Tibial nerve (tissue), 4 donors: ENCODE results near the gene CUX1. TPM values are rescaled to one million over a fixed set of nuclear protein-coding genes. Genes with fewer than 3 reads are reported as not detected.

Experiments used
- DNase-seq, 2 donors: peaks; one replicate each; pipeline ENCODE4 v3.0.0-alpha.2; 2019; ENCODE audit warnings: low spot score in 2 of 2
- H3K27ac ChIP-seq, 4 donors: fragments of 200-600 bp; sonication (generic) in 3 of 4; one replicate each; pipeline ENCODE4 v1.5.1; 2017 to 2019; ENCODE audit warnings: mild to moderate bottlenecking in 1 of 4
- H3K27me3 ChIP-seq, 2 donors: fragments of 200-600 bp; sonication (generic) in 1 of 2; one replicate each; pipeline versions ENCODE4 v1.5.1 to v1.6.0; 2017 to 2019
- H3K36me3 ChIP-seq, 3 donors: fragments of 200-600 bp; sonication (generic); one replicate each; pipeline ENCODE4 v1.5.1; 2018 to 2019
- H3K4me1 ChIP-seq, 4 donors: fragments of 200-600 bp; sonication (generic) in 3 of 4; one replicate each; pipeline ENCODE4 v1.5.1; 2017 to 2019
- H3K4me3 ChIP-seq, 4 donors: fragments of 200-600 bp; sonication (generic) in 3 of 4; one replicate each; pipeline ENCODE4 v1.5.1; 2017 to 2019; ENCODE audit warnings: mild to moderate bottlenecking in 1 of 4, moderate library complexity in 1 of 4
- H3K9me3 ChIP-seq, 4 donors: fragments of 200-600 bp; sonication (generic) in 3 of 4; one replicate each; pipeline ENCODE4 v1.5.1; 2017 to 2019
- EP300 ChIP-seq, 2 donors: sonication (generic); formaldehyde crosslinking; IDR thresholded peaks; one replicate each; pipeline ENCODE4 v1.6.1; 2017; ENCODE audit warnings: antibody characterized with exemption in 2 of 2, mild to moderate bottlenecking in 1 of 2
- POLR2A ChIP-seq, 2 donors: fragments of 450-650 bp; IDR thresholded peaks; one replicate each; pipeline ENCODE4 v1.6.1; 2017; ENCODE audit warnings: antibody characterized with exemption in 2 of 2, mild to moderate bottlenecking in 2 of 2, moderate library complexity in 2 of 2
- WGBS, 2 donors: methylation state at CpG; one replicate each; pipeline ENCODE4 v1.1.5; 2018; 5-methylcytosine and 5-hydroxymethylcytosine counted together
- total RNA-seq, 4 donors: library from RNA; depleted of rRNA; stranded (reverse); fragments of >200 nt; gene quantifications; one replicate each; pipeline ENCODE4 v1.1.0, GENCODE V29; 2016
- TF ChIP-seq, protein P1 (sequence below), 5 experiments: fragments of 200-600 bp in 3 of 5; fragments of 450-650 bp in 2 of 5; sonication (generic) in 3 of 5; IDR thresholded peaks; one replicate each; pipeline ENCODE4 v1.5.1; 2016 to 2019; ENCODE audit warnings: antibody characterized with exemption in 5 of 5, mild to moderate bottlenecking in 3 of 5, moderate library complexity in 2 of 5

Gene CUX1
- total RNA-seq, 4 donors from 2014 or later, result 74.5 to 104 (median 84.3) TPM

GRCh38 chr7:101860316-101861217, 43.1 kb downstream of the CUX1 start:
- Histone ChIP-seq H3K27ac (peak overlapping the region in 3 of 4 donors; percentile 55 to 90 (median 83)), H3K4me3 (no peak overlapping the region), H3K27me3 (no peaks in the 10 kb centered on the region), H3K36me3 (no peaks in the 10 kb centered on the region), H3K4me1 (peaks cover 0 to 59% (median 28%) of the 10 kb centered on the region in 4 donors), H3K9me3 (no peaks in the 10 kb centered on the region)
- no peak for TF ChIP-seq POLR2A (IDR thresholded peaks at IDR 0.05)
- no peak for TF ChIP-seq EP300 (IDR thresholded peaks at IDR 0.05)
- TF ChIP-seq, protein P1, sequence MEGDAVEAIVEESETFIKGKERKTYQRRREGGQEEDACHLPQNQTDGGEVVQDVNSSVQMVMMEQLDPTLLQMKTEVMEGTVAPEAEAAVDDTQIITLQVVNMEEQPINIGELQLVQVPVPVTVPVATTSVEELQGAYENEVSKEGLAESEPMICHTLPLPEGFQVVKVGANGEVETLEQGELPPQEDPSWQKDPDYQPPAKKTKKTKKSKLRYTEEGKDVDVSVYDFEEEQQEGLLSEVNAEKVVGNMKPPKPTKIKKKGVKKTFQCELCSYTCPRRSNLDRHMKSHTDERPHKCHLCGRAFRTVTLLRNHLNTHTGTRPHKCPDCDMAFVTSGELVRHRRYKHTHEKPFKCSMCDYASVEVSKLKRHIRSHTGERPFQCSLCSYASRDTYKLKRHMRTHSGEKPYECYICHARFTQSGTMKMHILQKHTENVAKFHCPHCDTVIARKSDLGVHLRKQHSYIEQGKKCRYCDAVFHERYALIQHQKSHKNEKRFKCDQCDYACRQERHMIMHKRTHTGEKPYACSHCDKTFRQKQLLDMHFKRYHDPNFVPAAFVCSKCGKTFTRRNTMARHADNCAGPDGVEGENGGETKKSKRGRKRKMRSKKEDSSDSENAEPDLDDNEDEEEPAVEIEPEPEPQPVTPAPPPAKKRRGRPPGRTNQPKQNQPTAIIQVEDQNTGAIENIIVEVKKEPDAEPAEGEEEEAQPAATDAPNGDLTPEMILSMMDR (IDR thresholded peaks at IDR 0.05), result no peak
- 85 to 86% methylated on average over 11 of the region's 11 CpGs for WGBS, 2 donors
- no peak for DNase-seq

DNA sequence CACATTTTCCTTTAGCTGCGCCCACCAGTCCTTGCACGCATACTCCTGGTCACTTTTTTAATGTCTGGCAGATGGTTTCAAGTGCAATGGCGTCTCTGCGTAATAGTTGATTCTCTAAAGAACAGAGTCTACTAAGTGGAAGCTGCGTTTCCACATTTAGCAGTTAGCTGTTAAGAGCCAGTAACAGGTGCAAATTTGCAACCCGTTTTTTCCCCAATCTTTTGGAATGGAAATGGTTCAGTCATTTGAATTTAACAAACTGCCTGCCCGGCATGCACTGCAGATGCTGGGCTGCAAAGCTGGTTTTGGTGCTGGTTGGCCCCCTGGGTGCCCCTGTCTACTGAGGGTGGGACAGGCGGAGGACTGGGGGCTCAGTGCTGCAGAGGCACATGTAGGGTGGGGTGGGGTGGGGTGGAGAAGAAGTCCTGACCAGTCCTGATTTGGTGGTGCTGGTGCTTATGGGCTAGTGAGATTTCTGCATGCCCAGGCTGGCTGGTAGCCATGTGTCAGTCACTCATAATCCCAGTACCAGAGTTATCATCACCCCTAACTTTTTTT, 43.9 kb downstream of the CUX1 start:
- H3K36me3 ChIP-seq, result no peaks in the 10 kb centered on the region
- no peaks in the 10 kb centered on the region for H3K27me3 ChIP-seq
- no peaks in the 10 kb centered on the region for H3K9me3 ChIP-seq
- no peak overlapping the region for H3K4me3 ChIP-seq
- H3K4me1 ChIP-seq, result peaks cover 0 to 57% (median 24%) of the 10 kb centered on the region in 4 donors
- peak overlapping the region in 1 of 4 donors; percentile 90 for H3K27ac ChIP-seq
- TF ChIP-seq, protein P1 (IDR thresholded peaks at IDR 0.05), result no peak
- TF ChIP-seq POLR2A (IDR thresholded peaks at IDR 0.05), result no peak
- no peak for TF ChIP-seq EP300 (IDR thresholded peaks at IDR 0.05)
- no peak for DNase-seq
- WGBS, 2 donors, result 86 to 93% methylated on average over 8 of the region's 8 CpGs

DNA sequence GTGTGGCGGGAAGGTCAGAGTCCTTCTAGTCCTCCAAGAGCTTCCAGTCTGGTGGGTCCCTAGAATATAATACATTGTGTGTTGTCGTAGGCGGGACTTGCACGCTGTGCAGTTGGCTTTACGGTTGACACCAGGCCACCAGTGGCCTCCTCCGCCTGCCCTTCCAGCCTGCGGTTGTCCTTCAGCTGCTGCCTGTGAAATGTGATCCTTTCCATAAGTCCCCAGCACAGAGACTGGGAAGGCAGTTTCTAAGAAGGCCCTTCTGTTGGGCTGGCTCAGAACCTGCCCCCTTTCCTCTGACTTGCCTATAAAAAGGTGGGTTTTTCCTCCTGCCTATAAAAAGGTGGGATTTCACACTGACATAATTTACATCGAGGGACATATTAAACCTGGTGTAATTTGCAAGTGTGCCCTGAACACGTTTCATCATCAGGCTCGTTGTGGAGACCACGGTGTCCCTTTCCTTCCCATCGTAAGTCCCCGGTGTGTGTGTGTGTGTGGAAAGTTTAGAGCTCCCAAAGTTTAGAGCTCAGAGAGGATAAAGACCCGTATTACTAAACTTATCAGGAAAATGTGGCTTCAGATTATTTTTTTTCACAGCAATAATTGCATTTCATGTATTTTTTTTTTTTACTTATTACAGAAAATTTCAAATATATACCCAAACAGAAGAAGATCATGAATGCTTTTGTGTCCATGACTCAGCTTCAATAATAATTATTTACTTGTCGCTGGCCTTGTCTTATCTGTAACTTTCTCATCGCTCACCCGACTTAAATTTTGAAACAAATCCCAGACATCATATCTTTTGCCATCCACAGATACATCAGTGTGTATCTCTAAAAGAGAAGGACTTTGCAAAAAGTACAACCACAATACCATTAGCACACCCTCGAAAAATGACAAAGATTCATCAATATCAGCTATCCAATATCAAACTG, 45.1 kb downstream of the CUX1 start:
- H3K27ac ChIP-seq, result no peak overlapping the region
- H3K9me3 ChIP-seq, result no peaks in the 10 kb centered on the region
- peaks cover 0 to 44% (median 24%) of the 10 kb centered on the region in 4 donors for H3K4me1 ChIP-seq
- no peak for TF ChIP-seq EP300 (IDR thresholded peaks at IDR 0.05)
- TF ChIP-seq POLR2A (IDR thresholded peaks at IDR 0.05), result no peak
- TF ChIP-seq, protein P1 (IDR thresholded peaks at IDR 0.05), result no peak
- H3K36me3 ChIP-seq, result no peaks in the 10 kb centered on the region
- H3K27me3 ChIP-seq, result no peaks in the 10 kb centered on the region
- DNase-seq, result no peak
- H3K4me3 ChIP-seq, result no peak overlapping the region
- 79 to 87% methylated on average over 15 to 18 of the region's 18 CpGs for WGBS, 2 donors

DNA sequence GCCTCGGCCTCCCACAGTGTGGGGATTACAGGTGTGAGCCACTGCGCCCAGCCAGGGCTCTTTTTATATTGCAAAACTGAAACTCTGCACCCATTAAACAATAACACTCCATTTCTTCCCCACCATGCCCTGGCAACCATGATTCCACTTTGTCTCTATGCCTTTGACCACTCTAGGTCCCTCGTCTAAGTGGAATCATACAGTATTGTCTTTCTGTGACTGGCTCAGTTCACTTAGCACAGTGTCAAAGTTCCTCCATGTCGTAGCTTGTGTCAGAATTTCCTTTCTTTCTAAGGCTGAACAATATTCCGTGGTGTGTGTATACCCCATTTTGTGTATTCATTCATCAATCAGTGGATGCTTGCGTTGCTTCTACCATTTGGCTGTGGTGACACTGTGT, 46.2 kb downstream of the CUX1 start:
- TF ChIP-seq POLR2A (IDR thresholded peaks at IDR 0.05) (no peak), EP300 (IDR thresholded peaks at IDR 0.05) (no peak)
- TF ChIP-seq, protein P1 (IDR thresholded peaks at IDR 0.05), result no peak
- DNase-seq, result no peak
- 94 to 95% methylated on average over 6 of the region's 6 CpGs for WGBS, 2 donors
- Histone ChIP-seq H3K27me3 (no peaks in the 10 kb centered on the region), H3K4me1 (peaks cover 0 to 35% (median 21%) of the 10 kb centered on the region in 4 donors), H3K9me3 (no peaks in the 10 kb centered on the region), H3K4me3 (no peak overlapping the region), H3K27ac (no peak overlapping the region), H3K36me3 (no peaks in the 10 kb centered on the region)
